HepG2 (cell line): Measurements from ENCODE around the gene DNAJC28. TPM values are rescaled to one million over a fixed set of nuclear protein-coding genes. Genes with fewer than 3 reads are reported as not detected.

Source experiments
- ATAC-seq: fragments of 200-7000 bp; cut with Tn5 transposase; 3 replicates; pipeline ENCODE4 v1.9.1; 2020; ENCODE audit warnings: mild to moderate bottlenecking, moderate library complexity
- BruUV-seq: library from RNA; stranded (reverse); fragments of 400-500 nt; replicated peaks from 2 replicates; lab custom pipeline; 2021; lab: Mats Ljungman, UMichigan
- CTCF ChIA-PET: fragments of 300-600 bp; formaldehyde crosslinking; extraction: SDS; loops from one replicate; lab custom pipeline; 2021; ENCODE audit warnings: low total read pairs, inconsistent platforms, low intra/inter-chr PET ratio; lab: Yijun Ruan, JAX
- POLR2A ChIA-PET: fragments of 350-600 bp; sonication (Branson Sonifier 250); formaldehyde crosslinking; loops from one replicate; lab custom pipeline; 2020; ENCODE audit warnings: antibody characterized with exemption, inconsistent platforms; lab: Yijun Ruan, JAX
- DNase-seq: peaks from one replicate; pipeline ENCODE4 v3.0.0-alpha.2; 2015; ENCODE audit warnings: low spot score
- FAIRE-seq: peaks from 3 replicates; lab custom pipeline; 2011; peaks lifted over from hg19 to GRCh38; lab: Jason Lieb, UNC
- H2AFZ ChIP-seq: one replicate; pipeline ENCODE4 v1.6.1; 2011; ENCODE audit warnings: low read length, inconsistent platforms
- H3K27ac ChIP-seq: fragments of 300-600 bp; 3 replicates; pipeline ENCODE4 v1.8.0; 2011; ENCODE audit warnings: mixed run types, mild to moderate bottlenecking, mixed read lengths, low read length, inconsistent platforms; ENCODE audit not compliant: insufficient read depth; ENCODE audit errors: extremely low read length
- H3K27me3 ChIP-seq, 2 experiments: fragments of 200-600 bp in 1 of 2; 2 replicates in 1 of 2; 3 replicates in 1 of 2; pipeline versions ENCODE4 v1.6.0 to v1.8.0; 2011; ENCODE audit warnings: low read length in 2 of 2, mild to moderate bottlenecking in 2 of 2, moderate library complexity in 2 of 2, inconsistent platforms in 1 of 2; ENCODE audit not compliant: insufficient read depth in 2 of 2, control insufficient read depth in 1 of 2
- H3K36me3 ChIP-seq, 2 experiments: fragments of 200-600 bp in 1 of 2; replicated peaks in 1 of 2; 2 replicates in 1 of 2; 3 replicates in 1 of 2; pipeline versions ENCODE4 v1.5.1 to v1.8.0; 2011; ENCODE audit warnings: low read length in 2 of 2, inconsistent platforms in 1 of 2; ENCODE audit not compliant: insufficient read depth in 2 of 2, control insufficient read depth in 1 of 2
- H3K4me1 ChIP-seq: 2 replicates; pipeline ENCODE4 v1.5.1; 2012; ENCODE audit warnings: low read length, inconsistent platforms; ENCODE audit not compliant: insufficient read depth
- H3K4me2 ChIP-seq: 2 replicates; pipeline ENCODE4 v1.6.0; 2011; ENCODE audit warnings: low read depth, low read length, inconsistent platforms
- H3K4me3 ChIP-seq, 3 experiments: fragments of 200-600 bp in 1 of 3; sonication (generic), shearing (Covaris generic) in 1 of 3; replicated peaks in 1 of 3; 2 replicates each; pipeline ENCODE4 v1.5.1; 2011 to 2016; ENCODE audit warnings: low read length in 3 of 3, inconsistent platforms in 2 of 3, low read depth in 2 of 3, mild to moderate bottlenecking in 2 of 3, control low read depth in 1 of 3, mixed read lengths in 1 of 3; ENCODE audit not compliant: insufficient read depth in 1 of 3
- H3K79me2 ChIP-seq: one replicate; pipeline ENCODE4 v1.6.1; 2011; ENCODE audit warnings: low read length, inconsistent platforms; ENCODE audit not compliant: insufficient read depth
- H3K9ac ChIP-seq: 2 replicates; pipeline ENCODE4 v1.6.0; 2011; ENCODE audit warnings: mild to moderate bottlenecking, low read depth, low read length, inconsistent platforms; ENCODE audit not compliant: insufficient read depth
- H3K9me3 ChIP-seq: 2 replicates; pipeline ENCODE4 v1.5.1; 2012; ENCODE audit warnings: mild to moderate bottlenecking, low read length
- H4K20me1 ChIP-seq: 2 replicates; pipeline ENCODE4 v1.6.0; 2011; ENCODE audit warnings: inconsistent platforms, mild to moderate bottlenecking, low read length, moderate library complexity; ENCODE audit not compliant: insufficient read depth
- DNMT3B ChIP-seq: conservative IDR thresholded peaks from 2 replicates; pipeline ENCODE4 v1.6.1; 2016; ENCODE audit warnings: missing biosample characterization, control low read depth
- FIP1L1 ChIP-seq: fragments of 200-400 bp; formaldehyde crosslinking; IDR thresholded peaks from 2 replicates; pipeline ENCODE4 v1.6.1; 2018; ENCODE audit warnings: low read depth, mild to moderate bottlenecking, low read length, moderate library complexity, borderline replicate concordance; ENCODE audit not compliant: insufficient read depth
- MEIS2 ChIP-seq: sonication (generic); formaldehyde crosslinking; IDR thresholded peaks from 2 replicates; pipeline ENCODE4 v1.9.0; 2021; ENCODE audit warnings: mild to moderate bottlenecking, missing genetic modification reagents
- MXI1 ChIP-seq: IDR thresholded peaks from 3 replicates; pipeline ENCODE4 v1.6.1; 2012; ENCODE audit warnings: low read depth, low read length, inconsistent platforms, borderline replicate concordance
- PHF8 ChIP-seq: sonication (generic); formaldehyde crosslinking; IDR thresholded peaks from 2 replicates; pipeline ENCODE4 v1.5.0; 2020; ENCODE audit warnings: missing genetic modification reagents
- SMARCC2 ChIP-seq: fragments of 450-650 bp; IDR thresholded peaks from 2 replicates; pipeline ENCODE4 v1.6.1; 2017; ENCODE audit warnings: antibody characterized with exemption, mild to moderate bottlenecking
- ZBTB21 ChIP-seq: sonication (generic); formaldehyde crosslinking; IDR thresholded peaks from 2 replicates; pipeline ENCODE4 v1.4.0; 2020; ENCODE audit warnings: missing genetic modification reagents
- ZNF143 ChIP-seq: sonication (generic); formaldehyde crosslinking; IDR thresholded peaks from 2 replicates; pipeline ENCODE4 v1.4.0; 2020; ENCODE audit warnings: missing genetic modification reagents
- WGBS: methylation state at CpG from one replicate; pipeline ENCODE4 v1.1.6; 2017; ENCODE audit warnings: low lambda C conversion rate; 5-methylcytosine and 5-hydroxymethylcytosine counted together
- in situ Hi-C: cut with HindIII; loops from 2 replicates; pipeline ENCODE4 v1.10.0; 2017; ENCODE audit warnings: low pct_unique_long_range_greater_than_20kb; ENCODE audit not compliant: extremely low pct_ligation_motif_present
- intact Hi-C: fragments of 100-400 bp; cut with micrococcal nuclease; formaldehyde crosslinking; loops from one replicate; pipeline ENCODE4 v1.10.0; 2022; ENCODE audit not compliant: unreplicated experiment
- polyA plus RNA-seq, 8 experiments: library from polyadenylated mRNA; depleted of rRNA in 3 of 8; stranded (reverse) in 7 of 8; unstranded in 1 of 8; fragments of >200 nt; fragmentation: Illumina TruSeq in 4 of 8; extraction: Trizol in 4 of 8; gene quantifications; 2 replicates each; pipeline versions ENCODE4 v1.2.1 to v1.2.3, GENCODE V29; 2011 to 2016; ENCODE audit warnings: low read depth in 4 of 8, missing spikeins in 1 of 8, mixed read lengths in 1 of 8; ENCODE audit not compliant: insufficient read depth in 1 of 8
- total RNA-seq, 5 experiments: library from RNA; depleted of rRNA; stranded (reverse); fragments of >200 nt; fragmentation: Illumina TruSeq; extraction: Trizol; gene quantifications; 2 replicates each; pipeline ENCODE4 v1.2.3, GENCODE V29; 2016; ENCODE audit warnings: low read depth in 1 of 5
- TF ChIP-seq, protein P1 (sequence below): sonication (generic); formaldehyde crosslinking; IDR thresholded peaks from 2 replicates; pipeline ENCODE4 v1.5.1; 2020; ENCODE audit warnings: mild to moderate bottlenecking, missing genetic modification reagents, borderline replicate concordance
- TF ChIP-seq, protein P2 (sequence below): sonication (generic); formaldehyde crosslinking; IDR thresholded peaks from 2 replicates; pipeline ENCODE4 v1.8.1; 2023; ENCODE audit warnings: mild to moderate bottlenecking, missing genetic modification reagents
- TF ChIP-seq, protein P3 (sequence below): sonication (generic); formaldehyde crosslinking; conservative IDR thresholded peaks from 2 replicates; pipeline ENCODE4 v1.5.0; 2020; ENCODE audit warnings: missing genetic modification reagents

Gene DNAJC28
- total and polyA plus RNA-seq, 2 of the 13 experiments (the other 11 are each of a cell fraction or from before 2014, with no cell fraction given): 1.5 to 3.3 TPM

DNA sequence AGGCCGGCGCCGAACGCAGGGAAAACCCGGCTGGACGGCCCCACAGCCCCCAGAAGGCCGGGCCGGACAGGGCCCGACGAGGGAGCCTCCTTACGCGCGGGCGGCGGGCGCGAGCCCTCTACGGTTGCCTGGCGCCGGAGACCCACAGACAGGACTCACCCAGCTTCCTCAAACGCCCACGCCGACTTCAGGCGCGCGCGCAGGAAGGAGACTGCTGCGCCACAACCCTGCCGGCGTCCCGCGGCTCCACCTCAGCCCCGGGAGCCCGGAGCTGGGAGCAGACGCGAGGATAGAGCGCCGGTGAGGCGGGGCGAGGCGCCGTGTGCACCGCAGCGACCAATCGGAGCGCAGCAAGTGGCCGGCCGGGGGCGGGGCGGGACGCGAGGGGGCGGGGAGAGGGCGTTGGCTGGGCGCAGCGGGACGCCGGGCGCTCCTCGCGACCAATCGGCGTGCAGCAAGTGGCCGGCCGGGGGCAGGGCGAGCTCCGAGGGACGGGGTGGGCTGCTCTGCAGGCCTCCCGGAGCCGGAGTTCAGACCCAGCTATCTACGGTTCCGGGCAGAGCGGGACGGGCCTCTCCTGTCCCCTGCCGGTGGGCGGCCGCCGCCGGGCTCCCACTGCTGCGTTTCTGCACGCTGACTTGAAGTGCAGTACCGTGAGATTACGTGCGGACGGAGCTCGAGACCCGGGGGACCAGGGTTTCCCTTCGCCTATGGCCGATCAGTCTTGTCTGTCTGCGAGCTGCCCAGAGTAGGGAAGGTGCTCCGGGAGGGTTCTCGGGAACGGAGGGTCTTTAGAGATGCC, 11.6 kb downstream of the DNAJC28 start, which contains the start of gene TMEM50B (continued):
- TF ChIP-seq DNMT3B (CRISPR knock-in tag): 0 out of 2 replicates have a peak, but pooled peaks have one; percentile 49

DNA sequence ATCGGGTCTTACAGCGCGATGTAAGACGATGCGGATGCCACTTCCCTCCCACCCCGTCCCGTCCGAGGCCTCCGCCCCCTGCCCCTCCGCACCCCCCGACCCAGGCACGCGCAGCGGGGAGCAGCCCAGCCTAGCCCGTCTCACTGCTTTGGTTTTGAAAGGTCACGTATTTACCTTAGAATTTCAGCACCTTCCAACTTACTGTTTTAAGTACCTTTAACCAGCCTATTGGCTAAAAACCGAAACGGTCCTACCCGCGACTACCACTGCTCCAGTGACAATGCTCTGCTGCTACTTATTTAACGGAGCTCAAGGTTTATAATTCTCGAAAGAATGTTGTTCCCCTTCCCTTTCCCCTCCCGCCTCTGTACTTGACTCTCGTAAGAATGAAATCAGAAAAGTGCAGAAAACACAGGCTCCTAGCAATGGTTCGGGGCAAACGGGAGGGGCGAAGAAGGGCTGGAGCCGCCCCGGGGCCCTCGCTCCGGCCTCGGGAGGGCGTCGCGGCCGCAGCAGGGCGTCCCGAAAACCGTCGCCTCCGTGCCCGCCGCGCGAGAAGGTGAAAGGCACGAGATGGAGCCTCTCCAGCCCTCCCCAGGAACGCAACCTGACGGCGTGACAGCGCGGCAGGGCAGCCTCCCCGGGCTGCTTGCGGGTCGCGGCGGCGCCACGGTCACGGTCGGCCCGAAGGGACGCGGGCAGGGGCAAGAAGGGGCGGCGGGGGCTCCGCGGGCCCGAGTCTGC, 12.4 kb downstream of the DNAJC28 start:
- Histone ChIP-seq H3K4me3 (peak overlapping the region; percentile 72 to 91 (median 85)), H3K36me3 (no peaks in the 10 kb centered on the region), H4K20me1 (no peaks in the 10 kb centered on the region), H2AFZ (peak overlapping the region; percentile 96), H3K9ac (peak overlapping the region; percentile 86), H3K27ac (peak overlapping the region; percentile 92), H3K9me3 (no peaks in the 10 kb centered on the region), H3K4me1 (peaks cover 16% of the 10 kb centered on the region), H3K4me2 (peak overlapping the region; percentile 75), H3K79me2 (peaks cover 14% of the 10 kb centered on the region), H3K27me3 (no peaks in the 10 kb centered on the region; a peak in 1 of 5 replicates)
- peak; percentile 44 for ATAC-seq
- peak; percentile 10 for DNase-seq
- BruUV-seq: no TSS peak
- POLR2A ChIA-PET: interaction anchor here (0.6 to 3.6 kb wide), 16 partner anchors 12 to 253 kb away, joined by 3 to 96 read pairs (median 5); partner anchors contain the start of genes DNAJC28, DONSON, IFNAR1 and SON
- intact Hi-C loops (no loop called here), in situ Hi-C loops (no loop called here)
- CTCF ChIA-PET: no interaction called here
- WGBS: 1% methylated on average over 41 of the region's 68 CpGs
- no peak for FAIRE-seq
- TF ChIP-seq FIP1L1: no peak
- TF ChIP-seq, protein P1, sequence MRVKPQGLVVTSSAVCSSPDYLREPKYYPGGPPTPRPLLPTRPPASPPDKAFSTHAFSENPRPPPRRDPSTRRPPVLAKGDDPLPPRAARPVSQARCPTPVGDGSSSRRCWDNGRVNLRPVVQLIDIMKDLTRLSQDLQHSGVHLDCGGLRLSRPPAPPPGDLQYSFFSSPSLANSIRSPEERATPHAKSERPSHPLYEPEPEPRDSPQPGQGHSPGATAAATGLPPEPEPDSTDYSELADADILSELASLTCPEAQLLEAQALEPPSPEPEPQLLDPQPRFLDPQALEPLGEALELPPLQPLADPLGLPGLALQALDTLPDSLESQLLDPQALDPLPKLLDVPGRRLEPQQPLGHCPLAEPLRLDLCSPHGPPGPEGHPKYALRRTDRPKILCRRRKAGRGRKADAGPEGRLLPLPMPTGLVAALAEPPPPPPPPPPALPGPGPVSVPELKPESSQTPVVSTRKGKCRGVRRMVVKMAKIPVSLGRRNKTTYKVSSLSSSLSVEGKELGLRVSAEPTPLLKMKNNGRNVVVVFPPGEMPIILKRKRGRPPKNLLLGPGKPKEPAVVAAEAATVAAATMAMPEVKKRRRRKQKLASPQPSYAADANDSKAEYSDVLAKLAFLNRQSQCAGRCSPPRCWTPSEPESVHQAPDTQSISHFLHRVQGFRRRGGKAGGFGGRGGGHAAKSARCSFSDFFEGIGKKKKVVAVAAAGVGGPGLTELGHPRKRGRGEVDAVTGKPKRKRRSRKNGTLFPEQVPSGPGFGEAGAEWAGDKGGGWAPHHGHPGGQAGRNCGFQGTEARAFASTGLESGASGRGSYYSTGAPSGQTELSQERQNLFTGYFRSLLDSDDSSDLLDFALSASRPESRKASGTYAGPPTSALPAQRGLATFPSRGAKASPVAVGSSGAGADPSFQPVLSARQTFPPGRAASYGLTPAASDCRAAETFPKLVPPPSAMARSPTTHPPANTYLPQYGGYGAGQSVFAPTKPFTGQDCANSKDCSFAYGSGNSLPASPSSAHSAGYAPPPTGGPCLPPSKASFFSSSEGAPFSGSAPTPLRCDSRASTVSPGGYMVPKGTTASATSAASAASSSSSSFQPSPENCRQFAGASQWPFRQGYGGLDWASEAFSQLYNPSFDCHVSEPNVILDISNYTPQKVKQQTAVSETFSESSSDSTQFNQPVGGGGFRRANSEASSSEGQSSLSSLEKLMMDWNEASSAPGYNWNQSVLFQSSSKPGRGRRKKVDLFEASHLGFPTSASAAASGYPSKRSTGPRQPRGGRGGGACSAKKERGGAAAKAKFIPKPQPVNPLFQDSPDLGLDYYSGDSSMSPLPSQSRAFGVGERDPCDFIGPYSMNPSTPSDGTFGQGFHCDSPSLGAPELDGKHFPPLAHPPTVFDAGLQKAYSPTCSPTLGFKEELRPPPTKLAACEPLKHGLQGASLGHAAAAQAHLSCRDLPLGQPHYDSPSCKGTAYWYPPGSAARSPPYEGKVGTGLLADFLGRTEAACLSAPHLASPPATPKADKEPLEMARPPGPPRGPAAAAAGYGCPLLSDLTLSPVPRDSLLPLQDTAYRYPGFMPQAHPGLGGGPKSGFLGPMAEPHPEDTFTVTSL (CRISPR knock-in tag): no peak
- no peak for TF ChIP-seq ZNF143 (CRISPR knock-in tag)
- TF ChIP-seq MXI1: no peak
- TF ChIP-seq SMARCC2: no peak
- TF ChIP-seq, protein P2, sequence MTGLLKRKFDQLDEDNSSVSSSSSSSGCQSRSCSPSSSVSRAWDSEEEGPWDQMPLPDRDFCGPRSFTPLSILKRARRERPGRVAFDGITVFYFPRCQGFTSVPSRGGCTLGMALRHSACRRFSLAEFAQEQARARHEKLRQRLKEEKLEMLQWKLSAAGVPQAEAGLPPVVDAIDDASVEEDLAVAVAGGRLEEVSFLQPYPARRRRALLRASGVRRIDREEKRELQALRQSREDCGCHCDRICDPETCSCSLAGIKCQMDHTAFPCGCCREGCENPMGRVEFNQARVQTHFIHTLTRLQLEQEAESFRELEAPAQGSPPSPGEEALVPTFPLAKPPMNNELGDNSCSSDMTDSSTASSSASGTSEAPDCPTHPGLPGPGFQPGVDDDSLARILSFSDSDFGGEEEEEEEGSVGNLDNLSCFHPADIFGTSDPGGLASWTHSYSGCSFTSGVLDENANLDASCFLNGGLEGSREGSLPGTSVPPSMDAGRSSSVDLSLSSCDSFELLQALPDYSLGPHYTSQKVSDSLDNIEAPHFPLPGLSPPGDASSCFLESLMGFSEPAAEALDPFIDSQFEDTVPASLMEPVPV: 0 out of 2 replicates have a peak, but pooled peaks have one; percentile 7
- TF ChIP-seq, protein P3, sequence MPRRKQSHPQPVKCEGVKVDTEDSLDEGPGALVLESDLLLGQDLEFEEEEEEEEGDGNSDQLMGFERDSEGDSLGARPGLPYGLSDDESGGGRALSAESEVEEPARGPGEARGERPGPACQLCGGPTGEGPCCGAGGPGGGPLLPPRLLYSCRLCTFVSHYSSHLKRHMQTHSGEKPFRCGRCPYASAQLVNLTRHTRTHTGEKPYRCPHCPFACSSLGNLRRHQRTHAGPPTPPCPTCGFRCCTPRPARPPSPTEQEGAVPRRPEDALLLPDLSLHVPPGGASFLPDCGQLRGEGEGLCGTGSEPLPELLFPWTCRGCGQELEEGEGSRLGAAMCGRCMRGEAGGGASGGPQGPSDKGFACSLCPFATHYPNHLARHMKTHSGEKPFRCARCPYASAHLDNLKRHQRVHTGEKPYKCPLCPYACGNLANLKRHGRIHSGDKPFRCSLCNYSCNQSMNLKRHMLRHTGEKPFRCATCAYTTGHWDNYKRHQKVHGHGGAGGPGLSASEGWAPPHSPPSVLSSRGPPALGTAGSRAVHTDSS (CRISPR knock-in tag): no peak
- TF ChIP-seq PHF8 (CRISPR knock-in tag): peak; percentile 10; the same call in 1 of the 2 replicates
- TF ChIP-seq MEIS2: no peak; the same call in 1 of the 2 replicates
- TF ChIP-seq ZBTB21 (CRISPR knock-in tag): no peak
